ENCODE results near the gene SNRK. TPM values are rescaled to one million over a fixed set of nuclear protein-coding genes. Genes with fewer than 3 reads are reported as not detected.
A peak's percentile ranks its signal among the peaks of the same experiment; 100 is the strongest.

The SNRK gene
- total and polyA plus RNA-seq, 5 donors from 2014 or later = 40.7 to 158 (median 49.5) TPM

DNA sequence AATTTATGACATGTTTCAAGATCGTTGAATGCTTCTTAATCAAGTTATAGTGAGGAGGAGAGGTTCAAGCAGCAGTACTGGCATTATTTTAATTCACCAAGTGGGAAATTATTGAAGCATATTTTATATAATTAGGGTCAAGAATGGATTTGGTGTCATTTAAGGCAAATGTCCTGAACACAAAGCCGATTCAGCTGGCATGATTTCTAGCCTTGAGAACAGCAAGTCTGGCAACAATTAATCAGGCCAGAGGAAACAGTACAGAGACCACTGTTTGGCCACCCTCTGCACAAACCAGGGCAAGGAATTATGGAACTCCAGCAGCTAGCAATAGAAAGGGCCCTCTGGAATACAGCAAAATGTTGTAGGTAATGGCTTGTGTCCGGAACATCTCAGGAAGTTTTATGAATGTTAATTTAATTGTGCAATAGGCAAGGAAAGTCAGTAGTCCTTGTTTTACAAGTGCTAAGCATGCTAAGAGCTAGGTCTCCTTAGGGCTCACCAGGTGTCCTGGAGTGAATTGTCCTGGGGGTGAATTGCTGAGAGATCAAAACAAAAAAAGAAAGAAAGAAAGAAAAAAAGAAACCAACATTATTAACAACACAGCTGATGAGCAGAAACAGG, 38.7 kb upstream of the SNRK start:
- H3K27me3 ChIP-seq (ENCODE audit: control insufficient read depth, insufficient read depth, low read length) = peaks cover under 1% of the 10 kb centered on the region
- no peaks in the 10 kb centered on the region for H3K36me3 Mint-ChIP-seq
- H3K4me3 ChIP-seq (ENCODE audit: low read depth, low read length) = no peak overlapping the region
- ATAC-seq (ENCODE audit: low read depth in 2 of 2) (no peak), DNase-seq (no peak)
- H3K27ac Mint-ChIP-seq = no peak overlapping the region
- no peaks in the 10 kb centered on the region for H3K36me3 ChIP-seq (ENCODE audit: control insufficient read depth, insufficient read depth, low read length)
- peaks cover 9% of the 10 kb centered on the region for H3K4me1 ChIP-seq (ENCODE audit: control insufficient read depth, insufficient read depth, low read length, poor library complexity, severe bottlenecking)
- no peak overlapping the region for H3K27ac ChIP-seq (ENCODE audit: insufficient read depth, low read length, poor library complexity, severe bottlenecking)
- no peaks in the 10 kb centered on the region for H3K9me3 ChIP-seq (ENCODE audit: control insufficient read depth in 2 of 2, low read length in 2 of 2)
- H3K4me1 Mint-ChIP-seq = peaks cover 0 to 39% (median 15%) of the 10 kb centered on the region in 4 donors
- peaks cover 0 to 9% (median 0%) of the 10 kb centered on the region in 7 donors for H3K9me3 Mint-ChIP-seq
- peaks cover 37% of the 10 kb centered on the region for H3K27me3 Mint-ChIP-seq
- no peak overlapping the region for H3K4me3 Mint-ChIP-seq

DNA sequence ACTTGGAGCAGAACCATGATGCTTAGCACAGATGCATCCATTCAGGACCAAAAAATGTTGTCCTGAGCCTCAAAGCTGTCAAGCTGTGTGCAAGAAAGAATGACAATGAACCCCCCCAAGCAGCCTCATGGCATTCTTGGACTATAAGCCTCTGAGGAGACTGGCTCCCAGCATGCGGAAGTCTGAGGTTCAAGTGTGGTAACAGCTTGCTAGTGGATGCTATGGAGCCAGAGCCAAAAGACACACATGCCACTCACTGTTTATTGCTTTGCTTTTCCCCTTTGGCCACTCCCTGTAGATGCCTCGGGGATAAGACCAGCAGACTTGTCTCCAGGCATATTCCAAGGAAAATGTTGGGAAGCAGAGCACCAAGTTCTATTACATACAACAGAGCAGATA, 38.2 kb upstream of the SNRK start:
- DNase-seq (no peak), ATAC-seq (ENCODE audit: low read depth in 2 of 2) (no peak)
- peaks cover under 1% of the 10 kb centered on the region for H3K27me3 ChIP-seq (ENCODE audit: control insufficient read depth, insufficient read depth, low read length)
- Mint-ChIP-seq H3K27ac (no peak overlapping the region), H3K4me1 (peaks cover 0 to 34% (median 15%) of the 10 kb centered on the region in 4 donors), H3K9me3 (peaks cover 0 to 9% (median 0%) of the 10 kb centered on the region in 7 donors), H3K36me3 (no peaks in the 10 kb centered on the region), H3K27me3 (peaks cover 37% of the 10 kb centered on the region), H3K4me3 (no peak overlapping the region)
- H3K9me3 ChIP-seq (ENCODE audit: control insufficient read depth in 2 of 2, low read length in 2 of 2) = no peaks in the 10 kb centered on the region
- H3K4me1 ChIP-seq (ENCODE audit: control insufficient read depth, insufficient read depth, low read length, poor library complexity, severe bottlenecking) = peaks cover 9% of the 10 kb centered on the region
- no peak overlapping the region for H3K27ac ChIP-seq (ENCODE audit: insufficient read depth, low read length, poor library complexity, severe bottlenecking)
- no peak overlapping the region for H3K4me3 ChIP-seq (ENCODE audit: low read depth, low read length)
- H3K36me3 ChIP-seq (ENCODE audit: control insufficient read depth, insufficient read depth, low read length) = no peaks in the 10 kb centered on the region

DNA sequence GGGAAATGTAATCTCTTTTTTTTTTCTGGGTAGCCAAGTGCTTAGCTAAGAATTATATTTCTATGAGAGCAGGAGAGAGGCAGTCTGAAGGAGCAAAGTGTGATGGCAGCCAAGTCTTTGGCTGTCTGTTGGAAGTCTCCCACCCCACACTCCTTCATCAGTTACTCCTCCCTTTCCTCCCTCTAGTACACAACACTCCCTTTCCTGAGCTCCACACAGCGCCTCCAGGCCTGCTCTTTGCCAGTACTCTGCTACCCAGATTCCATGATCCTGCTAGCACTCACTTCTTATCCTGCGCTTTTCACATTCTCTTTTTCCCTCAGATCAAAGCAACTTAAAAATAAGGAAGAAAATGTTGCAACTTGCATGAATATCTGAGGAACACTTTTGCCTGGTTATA, 37.4 kb upstream of the SNRK start:
- H3K36me3 Mint-ChIP-seq = no peaks in the 10 kb centered on the region

DNA sequence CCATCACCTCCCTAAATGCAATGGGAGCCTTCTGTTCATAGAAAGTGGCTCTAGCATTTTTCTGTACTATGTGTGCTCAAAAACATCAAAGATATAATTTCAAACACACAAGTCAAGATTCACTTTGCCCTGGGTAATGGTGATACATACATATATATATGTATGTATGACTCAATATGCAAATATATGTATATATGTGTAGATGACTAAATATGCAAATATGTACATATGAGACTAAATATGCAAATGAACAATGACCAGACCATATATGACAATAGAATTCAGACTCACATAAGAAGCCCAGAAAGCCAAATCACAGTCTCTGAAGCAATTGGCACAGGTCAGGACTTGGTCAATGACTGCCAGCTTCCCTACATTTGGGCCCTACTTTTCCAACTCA, 36.9 kb upstream of the SNRK start:
- no peak overlapping the region for H3K4me3 ChIP-seq (ENCODE audit: low read depth, low read length)
- no peak for ATAC-seq (ENCODE audit: low read depth in 2 of 2)

More for the DNA sequence above, 37.4 kb upstream of the SNRK start:
- no peak for DNase-seq
- H3K4me1 ChIP-seq (ENCODE audit: control insufficient read depth, insufficient read depth, low read length, poor library complexity, severe bottlenecking) = peaks cover 7% of the 10 kb centered on the region
- H3K27me3 Mint-ChIP-seq = peaks cover 33% of the 10 kb centered on the region
- no peak overlapping the region for H3K27ac ChIP-seq (ENCODE audit: insufficient read depth, low read length, poor library complexity, severe bottlenecking)
- peaks cover 0 to 9% (median 0%) of the 10 kb centered on the region in 7 donors for H3K9me3 Mint-ChIP-seq
- H3K4me3 Mint-ChIP-seq = no peak overlapping the region
- H3K36me3 ChIP-seq (ENCODE audit: control insufficient read depth, insufficient read depth, low read length) = no peaks in the 10 kb centered on the region
- ATAC-seq (ENCODE audit: low read depth in 2 of 2) = no peak
- peak overlapping the region in 1 of 3 donors; percentile 53 for H3K27ac Mint-ChIP-seq
- H3K9me3 ChIP-seq (ENCODE audit: control insufficient read depth in 2 of 2, low read length in 2 of 2) = no peaks in the 10 kb centered on the region
- H3K27me3 ChIP-seq (ENCODE audit: control insufficient read depth, insufficient read depth, low read length) = peaks cover 3% of the 10 kb centered on the region
- H3K4me1 Mint-ChIP-seq = peaks cover 0 to 26% (median 10%) of the 10 kb centered on the region in 4 donors
- H3K4me3 ChIP-seq (ENCODE audit: low read depth, low read length) = no peak overlapping the region

DNA sequence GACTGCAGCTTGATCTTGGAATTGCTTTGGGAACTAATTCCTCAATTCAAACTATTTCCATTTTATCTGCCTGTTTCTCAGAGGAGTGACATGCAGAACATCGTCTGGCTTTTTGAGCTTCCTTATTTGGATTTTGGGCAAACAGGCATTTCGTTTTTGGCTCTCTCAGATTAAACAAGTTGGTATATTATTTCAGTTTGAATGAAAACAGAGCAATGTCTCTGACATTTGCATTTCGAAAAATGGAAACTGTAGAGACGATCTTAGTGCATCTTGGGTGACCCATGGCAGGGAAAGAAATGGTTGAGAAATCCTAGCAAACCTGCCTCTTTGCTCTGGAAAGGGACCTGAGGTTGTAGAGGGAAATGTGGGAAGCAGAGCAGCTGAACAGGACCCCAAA, 33.0 kb upstream of the SNRK start:
- Histone ChIP-seq H3K9me3 (ENCODE audit: control insufficient read depth in 2 of 2, low read length in 2 of 2) (no peaks in the 10 kb centered on the region), H3K27ac (ENCODE audit: insufficient read depth, low read length, poor library complexity, severe bottlenecking) (no peak overlapping the region), H3K27me3 (ENCODE audit: control insufficient read depth, insufficient read depth, low read length) (peaks cover 3% of the 10 kb centered on the region), H3K4me1 (ENCODE audit: control insufficient read depth, insufficient read depth, low read length, poor library complexity, severe bottlenecking) (peaks cover 5% of the 10 kb centered on the region), H3K4me3 (ENCODE audit: low read depth, low read length) (no peak overlapping the region), H3K36me3 (ENCODE audit: control insufficient read depth, insufficient read depth, low read length) (no peaks in the 10 kb centered on the region)
- no peak for ATAC-seq (ENCODE audit: low read depth in 2 of 2)
- Mint-ChIP-seq H3K4me1 (peaks cover 0 to 24% (median 9%) of the 10 kb centered on the region in 4 donors), H3K36me3 (no peaks in the 10 kb centered on the region), H3K4me3 (no peak overlapping the region), H3K9me3 (peaks cover 0 to 3% (median 0%) of the 10 kb centered on the region in 7 donors), H3K27ac (peak overlapping the region in 1 of 3 donors; percentile 2), H3K27me3 (peaks cover 17% of the 10 kb centered on the region)
- DNase-seq = no peak

More for the DNA sequence above, 36.9 kb upstream of the SNRK start:
- Histone ChIP-seq H3K36me3 (ENCODE audit: control insufficient read depth, insufficient read depth, low read length) (no peaks in the 10 kb centered on the region), H3K27me3 (ENCODE audit: control insufficient read depth, insufficient read depth, low read length) (peaks cover 3% of the 10 kb centered on the region), H3K4me1 (ENCODE audit: control insufficient read depth, insufficient read depth, low read length, poor library complexity, severe bottlenecking) (peaks cover 2% of the 10 kb centered on the region), H3K9me3 (ENCODE audit: control insufficient read depth in 2 of 2, low read length in 2 of 2) (no peaks in the 10 kb centered on the region), H3K27ac (ENCODE audit: insufficient read depth, low read length, poor library complexity, severe bottlenecking) (no peak overlapping the region)
- Mint-ChIP-seq H3K27me3 (peaks cover 29% of the 10 kb centered on the region), H3K4me3 (no peak overlapping the region), H3K4me1 (peaks cover 0 to 22% (median 6%) of the 10 kb centered on the region in 4 donors), H3K9me3 (peaks cover 0 to 5% (median 0%) of the 10 kb centered on the region in 7 donors), H3K27ac (no peak overlapping the region), H3K36me3 (no peaks in the 10 kb centered on the region)
- DNase-seq = no peak

DNA sequence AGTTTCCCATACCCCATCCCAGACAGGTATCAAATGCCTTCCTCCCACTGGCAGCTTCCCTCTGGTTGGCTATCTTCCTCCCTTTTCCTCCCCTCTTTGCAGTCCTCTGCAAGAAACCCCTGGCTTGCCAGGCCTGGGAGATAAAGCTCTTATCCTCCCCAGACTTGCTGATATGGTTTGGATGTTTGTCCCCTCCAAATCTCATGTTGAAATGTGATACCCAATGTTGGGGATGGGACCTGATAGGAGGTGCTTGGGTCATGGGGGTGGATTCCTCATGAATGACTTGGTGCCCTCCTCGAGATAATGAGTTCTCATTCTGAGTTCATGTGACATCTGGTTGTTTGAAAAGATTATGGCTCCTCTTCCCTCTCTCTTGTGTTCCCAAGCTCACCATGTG, 32.2 kb upstream of the SNRK start:
- Histone ChIP-seq H3K4me1 (ENCODE audit: control insufficient read depth, insufficient read depth, low read length, poor library complexity, severe bottlenecking) (peaks cover 5% of the 10 kb centered on the region), H3K36me3 (ENCODE audit: control insufficient read depth, insufficient read depth, low read length) (no peaks in the 10 kb centered on the region), H3K4me3 (ENCODE audit: low read depth, low read length) (no peak overlapping the region), H3K27ac (ENCODE audit: insufficient read depth, low read length, poor library complexity, severe bottlenecking) (no peak overlapping the region), H3K27me3 (ENCODE audit: control insufficient read depth, insufficient read depth, low read length) (peaks cover 3% of the 10 kb centered on the region), H3K9me3 (ENCODE audit: control insufficient read depth in 2 of 2, low read length in 2 of 2) (no peaks in the 10 kb centered on the region)
- H3K4me1 Mint-ChIP-seq = peaks cover 0 to 24% (median 9%) of the 10 kb centered on the region in 4 donors
- peaks cover 17% of the 10 kb centered on the region for H3K27me3 Mint-ChIP-seq
- DNase-seq (no peak), ATAC-seq (ENCODE audit: low read depth in 2 of 2) (no peak)
- H3K36me3 Mint-ChIP-seq = no peaks in the 10 kb centered on the region
- H3K4me3 Mint-ChIP-seq = no peak overlapping the region
- peaks cover 0 to 3% (median 0%) of the 10 kb centered on the region in 7 donors for H3K9me3 Mint-ChIP-seq
- H3K27ac Mint-ChIP-seq = no peak overlapping the region

GRCh38 chr3:43255662-43256061, 30.7 kb upstream of the SNRK start:
- Mint-ChIP-seq H3K9me3 (peaks cover 0 to 3% (median 0%) of the 10 kb centered on the region in 7 donors), H3K4me3 (no peak overlapping the region), H3K27ac (no peak overlapping the region), H3K36me3 (no peaks in the 10 kb centered on the region), H3K27me3 (peaks cover 12% of the 10 kb centered on the region), H3K4me1 (peaks cover 0 to 24% (median 9%) of the 10 kb centered on the region in 4 donors)
- ATAC-seq (ENCODE audit: low read depth in 2 of 2) (no peak), DNase-seq (no peak)
- no peaks in the 10 kb centered on the region for H3K36me3 ChIP-seq (ENCODE audit: control insufficient read depth, insufficient read depth, low read length)
- no peak overlapping the region for H3K4me3 ChIP-seq (ENCODE audit: low read depth, low read length)
- no peaks in the 10 kb centered on the region for H3K9me3 ChIP-seq (ENCODE audit: control insufficient read depth in 2 of 2, low read length in 2 of 2)
- no peak overlapping the region for H3K27ac ChIP-seq (ENCODE audit: insufficient read depth, low read length, poor library complexity, severe bottlenecking)
- H3K4me1 ChIP-seq (ENCODE audit: control insufficient read depth, insufficient read depth, low read length, poor library complexity, severe bottlenecking) = peaks cover 5% of the 10 kb centered on the region
- H3K27me3 ChIP-seq (ENCODE audit: control insufficient read depth, insufficient read depth, low read length) = peaks cover 3% of the 10 kb centered on the region
